Esophagus (tissue), 2 donors: ENCODE measurements around the gene HADH. TPM values are rescaled to one million over a fixed set of nuclear protein-coding genes. Genes with fewer than 3 reads are reported as not detected.
"Not testable (repeated sequence)": the region's sequence is repeated elsewhere in the genome, so short reads cannot be mapped to it uniquely, and the experiment has no call there.

Experiments used
- H3K27ac ChIP-seq, 2 donors: one replicate each; pipeline ENCODE4 v1.5.1; 2013; ENCODE audit warnings: low read depth in 2 of 2, mild to moderate bottlenecking in 2 of 2, inconsistent platforms in 1 of 2, low read length in 1 of 2, moderate library complexity in 1 of 2
- H3K27me3 ChIP-seq, 2 donors: one replicate each; pipeline ENCODE4 v1.6.1; 2013; ENCODE audit warnings: low read length in 2 of 2, control low read depth in 1 of 2, mild to moderate bottlenecking in 1 of 2; ENCODE audit not compliant: insufficient read depth in 2 of 2, control insufficient read depth in 1 of 2
- H3K36me3 ChIP-seq, 2 donors: one replicate each; pipeline ENCODE4 v1.6.1; 2013; ENCODE audit warnings: low read length in 1 of 2; ENCODE audit not compliant: control insufficient read depth in 2 of 2, insufficient read depth in 2 of 2
- H3K4me1 ChIP-seq, 2 donors: one replicate each; pipeline ENCODE4 v1.6.1; 2013; ENCODE audit warnings: low read length in 1 of 2; ENCODE audit not compliant: control insufficient read depth in 2 of 2, insufficient read depth in 2 of 2
- H3K4me3 ChIP-seq, 2 donors: one replicate each; pipeline ENCODE4 v1.5.1; 2013; ENCODE audit warnings: low read length in 2 of 2, mild to moderate bottlenecking in 2 of 2, low read depth in 1 of 2, moderate library complexity in 1 of 2
- H3K9me3 ChIP-seq, 2 donors: one replicate each; pipeline ENCODE4 v1.6.1; 2013; ENCODE audit warnings: mild to moderate bottlenecking in 2 of 2, low read depth in 1 of 2, low read length in 1 of 2, moderate library complexity in 1 of 2; ENCODE audit not compliant: control insufficient read depth in 2 of 2, insufficient read depth in 1 of 2
- whole genome bisulfite sequencing, 2 donors: extraction: QIAGEN DNeasy Blood & Tissue Kit; methylation state at CpG; one replicate each; pipeline ENCODE4 v1.1.7; 2013; 5-methylcytosine and 5-hydroxymethylcytosine counted together
- polyA plus RNA-seq, 2 donors: library from polyadenylated mRNA; stranded (reverse); fragments of 200-250 nt; gene quantifications; one replicate each; pipeline ENCODE4 v1.2.3, GENCODE V29; 2013
- donor health status: healthy with polysubstance abuse.
- donor health status: Bipolar disorder and iron deficiency.

Gene HADH
- polyA plus RNA-seq, 2 donors = 26.0 to 41.5 TPM

DNA sequence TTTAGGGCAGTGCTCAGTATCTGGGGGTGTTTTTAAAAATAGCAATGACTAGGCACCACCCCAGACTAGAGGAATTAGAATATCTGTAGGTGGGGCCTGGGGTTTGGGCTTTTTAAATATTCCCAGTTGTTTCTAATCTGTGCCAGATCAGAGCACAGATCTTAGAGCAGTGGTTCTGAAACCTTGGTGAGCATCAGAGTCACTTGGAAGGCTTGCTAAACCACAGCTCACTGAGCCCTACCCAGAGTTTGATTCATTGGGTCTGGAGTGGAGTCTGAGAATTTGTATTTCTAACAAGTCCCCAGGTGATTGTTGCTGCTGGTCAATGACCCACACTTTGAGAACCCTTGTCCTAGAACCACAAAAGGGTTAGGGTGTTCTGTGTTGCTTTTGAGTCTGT is 16.7 kb downstream of the HADH start:
- H3K27me3 ChIP-seq = no peaks in the 10 kb centered on the region
- no peaks in the 10 kb centered on the region for H3K9me3 ChIP-seq
- H3K4me1 ChIP-seq = peaks cover 2 to 5% of the 10 kb centered on the region in 2 donors
- no peak overlapping the region for H3K4me3 ChIP-seq
- H3K36me3 ChIP-seq = peaks cover 2% of the 10 kb centered on the region in 2 donors
- H3K27ac ChIP-seq = no peak overlapping the region

DNA sequence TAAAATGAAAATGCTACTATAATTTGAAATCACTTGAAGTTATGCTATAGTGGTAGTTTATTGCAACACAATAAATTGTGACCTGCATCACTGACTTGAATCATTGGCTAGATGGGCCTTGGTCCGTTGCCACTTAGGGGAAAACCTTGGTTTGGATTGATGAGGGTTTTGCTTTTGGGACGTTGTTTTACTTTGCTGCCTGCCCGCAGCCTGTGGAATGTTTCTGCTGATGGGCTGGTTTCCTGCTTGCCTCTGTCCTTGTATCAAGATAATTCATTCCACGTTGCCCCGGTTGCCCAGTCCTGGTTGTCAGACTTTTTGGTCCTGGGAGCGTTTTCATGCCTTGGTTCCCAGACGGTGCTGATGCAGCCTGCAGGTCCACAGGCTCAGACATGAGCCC is 18.3 kb downstream of the HADH start:
- H3K4me1 ChIP-seq = peaks cover 2 to 5% of the 10 kb centered on the region in 2 donors
- no peaks in the 10 kb centered on the region for H3K27me3 ChIP-seq
- peaks cover 2% of the 10 kb centered on the region in 2 donors for H3K36me3 ChIP-seq
- WGBS, 2 donors = 97% methylated on average over 7 of the region's 7 CpGs
- no peak overlapping the region for H3K27ac ChIP-seq
- H3K4me3 ChIP-seq = no peak overlapping the region
- H3K9me3 ChIP-seq = no peaks in the 10 kb centered on the region

- Histone ChIP-seq H3K27ac (no peak overlapping the region), H3K36me3 (peaks cover 2 to 4% of the 10 kb centered on the region in 2 donors), H3K9me3 (no peaks in the 10 kb centered on the region), H3K4me3 (no peak overlapping the region), H3K4me1 (peaks cover 2 to 4% of the 10 kb centered on the region in 2 donors), H3K27me3 (no peaks in the 10 kb centered on the region)
- WGBS, 2 donors = 72 to 76% methylated on average over 2 of the region's 2 CpGs
Measured at GRCh38 chr4:108008721-108009120, 19.0 kb downstream of the HADH start.

DNA sequence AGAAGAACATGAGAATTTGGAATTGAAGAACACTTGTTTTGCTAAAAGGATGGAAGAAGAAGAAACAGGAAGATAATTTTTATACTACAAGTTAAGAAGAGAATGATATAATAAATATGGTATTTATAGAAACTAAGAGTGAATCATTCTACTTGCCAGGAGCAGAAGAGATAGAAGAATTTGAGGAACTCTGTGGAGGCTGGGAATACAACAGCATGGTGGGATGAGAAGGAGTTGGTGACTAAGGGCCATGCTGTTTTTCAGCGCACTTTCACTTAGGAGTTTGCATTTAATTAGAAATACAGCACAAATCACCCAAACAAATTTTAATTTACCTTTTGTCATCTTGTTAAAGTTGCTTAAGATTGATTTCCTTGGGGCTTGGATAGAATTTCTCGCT is 20.5 kb downstream of the HADH start:
- 95 to 96% methylated on average over 2 of the region's 2 CpGs for WGBS, 2 donors
- peaks cover 0 to 2% of the 10 kb centered on the region in 2 donors for H3K4me1 ChIP-seq
- H3K27me3 ChIP-seq = no peaks in the 10 kb centered on the region
- H3K9me3 ChIP-seq = no peaks in the 10 kb centered on the region
- H3K36me3 ChIP-seq = peaks cover 2 to 4% of the 10 kb centered on the region in 2 donors
- no peak overlapping the region for H3K4me3 ChIP-seq
- no peak overlapping the region for H3K27ac ChIP-seq

- 95 to 96% methylated on average over 5 of the region's 5 CpGs for WGBS, 2 donors
- not testable (repeated sequence) for H3K36me3 ChIP-seq
Measured at GRCh38 chr4:108012382-108012781, 22.7 kb downstream of the HADH start.

DNA sequence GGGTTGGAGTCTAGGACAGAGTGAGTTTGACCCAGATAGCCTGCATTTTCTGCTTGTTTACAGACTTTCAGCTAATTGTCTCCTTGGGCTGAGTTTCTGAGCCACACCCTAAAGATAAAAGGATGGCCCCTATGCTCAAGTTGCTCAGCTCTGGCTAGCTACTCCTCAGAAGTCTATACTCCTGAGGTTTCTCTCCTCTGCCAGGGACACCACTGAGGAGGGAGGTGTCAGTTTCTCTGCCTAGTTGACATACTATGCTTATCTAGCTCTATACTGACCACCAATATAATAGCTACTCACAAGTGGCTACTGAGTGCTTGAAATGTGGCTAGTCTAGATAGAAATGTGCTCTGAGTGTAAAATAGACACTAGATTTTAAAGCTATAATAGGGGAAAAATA is 23.6 kb downstream of the HADH start:
- Histone ChIP-seq H3K4me3 (no peak overlapping the region), H3K9me3 (no peaks in the 10 kb centered on the region), H3K4me1 (no peaks in the 10 kb centered on the region), H3K36me3 (peaks cover 6 to 7% of the 10 kb centered on the region in 2 donors), H3K27me3 (no peaks in the 10 kb centered on the region), H3K27ac (no peak overlapping the region)

More at GRCh38 chr4:108012382-108012781, 22.7 kb downstream of the HADH start:
- not testable (repeated sequence) for H3K27ac ChIP-seq, H3K27me3 ChIP-seq, H3K4me3 ChIP-seq, H3K4me1 ChIP-seq, H3K9me3 ChIP-seq

DNA sequence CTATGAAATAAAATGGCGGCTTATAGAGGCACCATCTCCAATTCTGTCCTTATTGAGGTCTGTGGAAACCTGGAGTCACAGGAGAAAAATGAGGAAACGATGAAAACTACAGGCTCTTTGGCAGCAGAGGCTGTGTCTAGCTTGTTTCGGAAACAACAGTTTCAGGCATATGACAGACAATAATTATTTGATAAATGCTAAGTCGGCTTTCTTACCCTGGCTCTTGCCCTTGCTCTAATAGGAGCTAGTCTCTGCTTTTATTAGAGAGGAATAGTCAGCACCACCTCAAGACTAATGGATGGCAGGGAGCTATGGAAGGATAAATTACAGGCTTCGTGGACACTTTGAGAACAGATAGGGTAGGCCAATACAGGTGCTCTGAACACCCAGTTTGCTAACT is 24.3 kb downstream of the HADH start:
- Histone ChIP-seq H3K27ac (no peak overlapping the region), H3K36me3 (peaks cover 6 to 7% of the 10 kb centered on the region in 2 donors), H3K4me1 (no peaks in the 10 kb centered on the region), H3K4me3 (no peak overlapping the region), H3K27me3 (no peaks in the 10 kb centered on the region), H3K9me3 (no peaks in the 10 kb centered on the region)
- 98% methylated on average over 5 of the region's 5 CpGs for WGBS, 2 donors

- no peaks in the 10 kb centered on the region for H3K4me1 ChIP-seq
- no peak overlapping the region for H3K27ac ChIP-seq
- no peaks in the 10 kb centered on the region for H3K27me3 ChIP-seq
- peaks cover 6 to 10% of the 10 kb centered on the region in 2 donors for H3K36me3 ChIP-seq
- no peaks in the 10 kb centered on the region for H3K9me3 ChIP-seq
- H3K4me3 ChIP-seq = no peak overlapping the region
- WGBS, 2 donors = 36 to 38% methylated on average over 8 of the region's 8 CpGs
Measured at GRCh38 chr4:108018040-108018883, 28.6 kb downstream of the HADH start.

GRCh38 chr4:108018884-108019187 is 29.1 kb downstream of the HADH start:
- Histone ChIP-seq H3K4me1 (no peaks in the 10 kb centered on the region), H3K4me3 (no peak overlapping the region), H3K27ac (no peak overlapping the region), H3K36me3 (peaks cover 6 to 12% of the 10 kb centered on the region in 2 donors), H3K9me3 (no peaks in the 10 kb centered on the region), H3K27me3 (no peaks in the 10 kb centered on the region)
- WGBS, 2 donors = 44 to 47% methylated on average over 2 of the region's 2 CpGs
